Neural progenitor cell (in vitro differentiated cells): ENCODE measurements around the gene SELENOO. TPM values are rescaled to one million over a fixed set of nuclear protein-coding genes. Genes with fewer than 3 reads are reported as not detected.

ENCODE experiments used
- DNase-seq: peaks from one replicate; pipeline ENCODE4 v3.0.0-alpha.2; 2016; ENCODE audit warnings: low spot score
- H2AFZ ChIP-seq: fragments of 200-600 bp; sonication (generic); replicated peaks from 2 replicates; pipeline ENCODE4 v1.6.1; 2016; ENCODE audit warnings: antibody characterized with exemption
- H3F3A ChIP-seq: fragments of 200-600 bp; sonication (generic); 2 replicates; pipeline ENCODE4 v1.6.1; 2016; ENCODE audit warnings: antibody characterized with exemption, low read depth
- H3K27ac ChIP-seq: fragments of 200-600 bp; sonication (generic); 2 replicates; pipeline ENCODE4 v1.5.1; 2016; ENCODE audit warnings: mild to moderate bottlenecking
- H3K27me3 ChIP-seq: fragments of 200-600 bp; sonication (generic); 2 replicates; pipeline ENCODE4 v1.6.1; 2016; ENCODE audit warnings: mild to moderate bottlenecking, moderate library complexity
- H3K36me3 ChIP-seq: fragments of 200-600 bp; sonication (generic); 2 replicates; pipeline ENCODE4 v1.5.1; 2016
- H3K4me1 ChIP-seq: fragments of 200-600 bp; sonication (generic); 2 replicates; pipeline ENCODE4 v1.6.1; 2016; ENCODE audit warnings: mixed run types
- H3K4me2 ChIP-seq: fragments of 200-600 bp; sonication (generic); 2 replicates; pipeline ENCODE4 v1.6.1; 2016
- H3K4me3 ChIP-seq: fragments of 200-600 bp; sonication (generic); 2 replicates; pipeline ENCODE4 v1.5.1; 2016
- H3K79me2 ChIP-seq: fragments of 200-600 bp; sonication (generic); 2 replicates; pipeline ENCODE4 v1.6.1; 2016; ENCODE audit warnings: low read depth
- H3K9ac ChIP-seq: fragments of 200-600 bp; sonication (generic); 2 replicates; pipeline ENCODE4 v1.6.1; 2016
- H3K9me3 ChIP-seq: fragments of 200-600 bp; sonication (generic); 2 replicates; pipeline ENCODE4 v1.5.1; 2016; ENCODE audit warnings: low read depth
- H4K20me1 ChIP-seq: fragments of 200-600 bp; sonication (generic); 2 replicates; pipeline ENCODE4 v1.6.1; 2016; ENCODE audit warnings: low read depth
- H3K27ac Mint-ChIP-seq: 3 replicates; pipeline ENCODE4 v1.8.0; 2021; ENCODE audit warnings: mixed read lengths
- H3K27me3 Mint-ChIP-seq: 2 replicates; pipeline ENCODE4 v1.8.0; 2022; ENCODE audit warnings: low read depth, mild to moderate bottlenecking, inconsistent platforms, moderate library complexity, mixed read lengths; ENCODE audit not compliant: insufficient read depth
- H3K36me3 Mint-ChIP-seq: 3 replicates; pipeline ENCODE4 v1.8.0; 2021; ENCODE audit warnings: mixed read lengths
- H3K4me1 Mint-ChIP-seq: 3 replicates; pipeline ENCODE4 v1.8.0; 2021; ENCODE audit warnings: mixed read lengths
- H3K4me3 Mint-ChIP-seq: 3 replicates; pipeline ENCODE4 v1.8.0; 2021; ENCODE audit warnings: mild to moderate bottlenecking, moderate library complexity, mixed read lengths
- H3K9me3 Mint-ChIP-seq: 3 replicates; pipeline ENCODE4 v1.8.0; 2020; ENCODE audit warnings: mixed read lengths
- EZH2 ChIP-seq: fragments of 200-600 bp; sonication (generic); IDR thresholded peaks from 2 replicates; pipeline ENCODE4 v1.6.1; 2017; ENCODE audit warnings: antibody characterized with exemption, mild to moderate bottlenecking, moderate library complexity
- EZH2phosphoT487 ChIP-seq: fragments of 200-600 bp; sonication (generic); IDR thresholded peaks from 2 replicates; pipeline ENCODE4 v1.6.1; 2017; ENCODE audit warnings: antibody characterized with exemption
- total RNA-seq: library from RNA; depleted of rRNA; stranded (reverse); fragments of >200 nt; gene quantifications from 2 replicates; pipeline ENCODE4 v1.2.3, GENCODE V29; 2015; ENCODE audit warnings: low replicate concordance
- TF ChIP-seq, protein P1 (sequence below): fragments of 200-600 bp; sonication (generic); IDR thresholded peaks from 2 replicates; pipeline ENCODE4 v1.5.1; 2017; ENCODE audit warnings: antibody characterized with exemption, mild to moderate bottlenecking

SELENOO gene
- total RNA-seq, 1 donor from 2014 or later, result 7.6 TPM

DNA sequence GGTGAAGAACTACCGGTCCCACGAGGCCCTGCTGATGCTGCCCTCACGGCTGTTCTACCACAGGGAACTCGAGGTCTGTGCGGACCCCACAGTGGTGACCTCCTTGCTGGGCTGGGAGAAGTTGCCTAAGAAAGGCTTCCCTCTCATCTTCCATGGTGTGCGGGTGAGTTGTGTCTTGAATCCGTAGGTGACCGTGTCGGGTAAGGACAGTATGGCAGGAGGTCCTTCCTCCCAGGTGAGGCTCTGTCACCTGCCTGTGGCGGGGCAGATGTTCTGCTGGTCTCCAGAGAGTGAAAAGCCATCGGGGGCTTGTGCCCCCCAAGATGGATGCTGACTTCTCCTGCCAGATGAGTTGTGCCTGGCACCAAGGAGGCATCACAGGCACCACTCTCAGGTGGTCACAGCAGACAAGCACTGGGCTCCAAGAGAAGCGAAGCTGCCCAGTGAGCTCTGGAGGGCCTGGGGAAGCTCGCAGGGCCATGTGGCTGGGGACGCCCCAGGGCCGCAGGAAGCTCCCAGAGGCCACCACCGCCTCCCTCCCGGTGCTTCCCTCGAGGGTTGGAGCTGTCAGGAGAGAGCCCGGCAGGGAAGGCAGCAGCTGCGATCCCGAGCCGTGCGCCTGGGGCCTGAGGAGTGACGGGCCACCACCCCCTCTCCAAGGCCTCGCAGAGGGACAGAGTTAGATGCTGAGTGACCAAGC lies 47.6 kb upstream of the SELENOO start:
- Mint-ChIP-seq H3K9me3 (no peaks in the 10 kb centered on the region), H3K4me1 (peaks cover 4% of the 10 kb centered on the region), H3K36me3 (no peaks in the 10 kb centered on the region), H3K27me3 (peaks cover 8% of the 10 kb centered on the region), H3K27ac (no peak overlapping the region), H3K4me3 (no peak overlapping the region)
- no peaks in the 10 kb centered on the region for H4K20me1 ChIP-seq
- no peaks in the 10 kb centered on the region for H3K9me3 ChIP-seq
- H3K27ac ChIP-seq, result no peak overlapping the region
- H3K27me3 ChIP-seq, result peaks cover 10% of the 10 kb centered on the region
- no peak overlapping the region for H3K9ac ChIP-seq
- H3K36me3 ChIP-seq, result no peaks in the 10 kb centered on the region
- no peaks in the 10 kb centered on the region for H3K4me1 ChIP-seq
- no peak overlapping the region for H3K4me3 ChIP-seq
- no peak overlapping the region for H2AFZ ChIP-seq
- no peak overlapping the region for H3K4me2 ChIP-seq
- no peak for TF ChIP-seq EZH2phosphoT487
- TF ChIP-seq EZH2, result no peak
- TF ChIP-seq, protein P1, sequence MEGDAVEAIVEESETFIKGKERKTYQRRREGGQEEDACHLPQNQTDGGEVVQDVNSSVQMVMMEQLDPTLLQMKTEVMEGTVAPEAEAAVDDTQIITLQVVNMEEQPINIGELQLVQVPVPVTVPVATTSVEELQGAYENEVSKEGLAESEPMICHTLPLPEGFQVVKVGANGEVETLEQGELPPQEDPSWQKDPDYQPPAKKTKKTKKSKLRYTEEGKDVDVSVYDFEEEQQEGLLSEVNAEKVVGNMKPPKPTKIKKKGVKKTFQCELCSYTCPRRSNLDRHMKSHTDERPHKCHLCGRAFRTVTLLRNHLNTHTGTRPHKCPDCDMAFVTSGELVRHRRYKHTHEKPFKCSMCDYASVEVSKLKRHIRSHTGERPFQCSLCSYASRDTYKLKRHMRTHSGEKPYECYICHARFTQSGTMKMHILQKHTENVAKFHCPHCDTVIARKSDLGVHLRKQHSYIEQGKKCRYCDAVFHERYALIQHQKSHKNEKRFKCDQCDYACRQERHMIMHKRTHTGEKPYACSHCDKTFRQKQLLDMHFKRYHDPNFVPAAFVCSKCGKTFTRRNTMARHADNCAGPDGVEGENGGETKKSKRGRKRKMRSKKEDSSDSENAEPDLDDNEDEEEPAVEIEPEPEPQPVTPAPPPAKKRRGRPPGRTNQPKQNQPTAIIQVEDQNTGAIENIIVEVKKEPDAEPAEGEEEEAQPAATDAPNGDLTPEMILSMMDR, result no peak
- no peaks in the 10 kb centered on the region for H3F3A ChIP-seq
- no peak for DNase-seq
- no peaks in the 10 kb centered on the region for H3K79me2 ChIP-seq

DNA sequence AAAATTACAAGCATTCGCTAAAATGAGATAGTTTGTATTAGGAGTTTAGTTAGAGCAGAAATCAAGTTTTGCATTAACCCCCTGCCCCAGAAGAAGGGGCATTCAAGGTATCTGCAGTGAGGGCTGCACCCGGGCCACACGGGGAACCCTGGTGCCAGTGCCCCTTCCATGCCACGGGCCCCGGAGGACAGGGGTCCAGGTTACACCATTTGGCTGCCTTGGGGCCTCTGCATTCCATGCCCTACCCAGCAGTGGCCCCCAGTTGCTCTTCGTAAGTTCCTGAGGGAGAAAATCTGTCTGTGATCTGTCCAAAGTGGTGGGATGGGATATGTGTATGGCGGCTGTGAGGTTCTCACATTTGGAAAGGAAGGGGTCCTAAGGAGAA lies 47.1 kb upstream of the SELENOO start:
- Histone ChIP-seq H3K27me3 (peaks cover 10% of the 10 kb centered on the region), H4K20me1 (no peaks in the 10 kb centered on the region), H3K4me2 (no peak overlapping the region), H3F3A (no peaks in the 10 kb centered on the region), H3K36me3 (no peaks in the 10 kb centered on the region), H3K9ac (no peak overlapping the region), H3K9me3 (no peaks in the 10 kb centered on the region), H2AFZ (no peak overlapping the region), H3K4me1 (no peaks in the 10 kb centered on the region), H3K4me3 (no peak overlapping the region), H3K79me2 (no peaks in the 10 kb centered on the region), H3K27ac (no peak overlapping the region)
- Mint-ChIP-seq H3K27me3 (peaks cover 8% of the 10 kb centered on the region), H3K9me3 (no peaks in the 10 kb centered on the region), H3K4me3 (no peak overlapping the region), H3K27ac (no peak overlapping the region), H3K4me1 (peaks cover 4% of the 10 kb centered on the region), H3K36me3 (no peaks in the 10 kb centered on the region)
- DNase-seq, result no peak
- TF ChIP-seq EZH2phosphoT487, result no peak
- TF ChIP-seq, protein P1, result no peak
- no peak for TF ChIP-seq EZH2

DNA sequence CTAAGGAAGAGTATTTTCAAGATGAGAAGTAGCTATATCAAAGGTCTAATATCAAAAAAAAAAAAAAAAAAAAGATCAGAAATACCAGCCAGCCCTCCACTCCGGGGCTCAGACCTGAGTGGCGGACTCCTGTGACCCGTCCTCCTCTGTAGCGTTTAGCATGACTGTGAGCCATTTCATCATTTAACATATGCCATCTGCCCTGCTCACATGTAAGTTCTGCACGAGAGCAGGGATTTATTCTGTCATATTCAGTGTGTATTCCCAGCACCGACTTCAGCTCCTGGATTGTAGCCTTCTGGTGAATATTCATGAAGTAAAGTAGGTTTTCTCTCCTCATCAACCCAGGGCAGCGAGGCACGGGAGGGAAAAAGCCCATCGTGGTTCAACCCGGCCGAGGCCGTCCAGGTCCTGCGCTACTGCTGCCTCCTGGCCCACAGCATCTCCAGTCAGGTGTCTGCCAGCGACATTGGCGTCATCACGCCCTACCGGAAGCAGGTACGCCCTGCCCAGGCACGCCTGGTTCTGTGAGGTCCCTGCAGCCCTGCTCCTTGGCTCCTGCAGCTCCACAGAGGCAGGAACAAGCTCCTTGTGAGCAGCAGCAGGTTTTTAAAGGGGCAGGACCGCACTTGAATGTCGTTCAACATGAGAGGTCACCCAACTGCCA lies 43.0 kb upstream of the SELENOO start:
- no peak for DNase-seq
- Mint-ChIP-seq H3K27me3 (peaks cover 5% of the 10 kb centered on the region), H3K4me3 (no peak overlapping the region), H3K36me3 (no peaks in the 10 kb centered on the region), H3K27ac (no peak overlapping the region), H3K9me3 (no peaks in the 10 kb centered on the region), H3K4me1 (no peaks in the 10 kb centered on the region)
- no peaks in the 10 kb centered on the region for H3K9me3 ChIP-seq
- H3K36me3 ChIP-seq, result no peaks in the 10 kb centered on the region
- H3K27ac ChIP-seq, result no peak overlapping the region
- H3K4me3 ChIP-seq, result no peak overlapping the region
- H2AFZ ChIP-seq, result no peak overlapping the region
- no peak for TF ChIP-seq EZH2
- H3K9ac ChIP-seq, result no peak overlapping the region
- H3K27me3 ChIP-seq, result no peaks in the 10 kb centered on the region
- no peaks in the 10 kb centered on the region for H3K79me2 ChIP-seq
- H3K4me2 ChIP-seq, result no peak overlapping the region
- no peaks in the 10 kb centered on the region for H4K20me1 ChIP-seq
- H3K4me1 ChIP-seq, result no peaks in the 10 kb centered on the region
- no peaks in the 10 kb centered on the region for H3F3A ChIP-seq

DNA sequence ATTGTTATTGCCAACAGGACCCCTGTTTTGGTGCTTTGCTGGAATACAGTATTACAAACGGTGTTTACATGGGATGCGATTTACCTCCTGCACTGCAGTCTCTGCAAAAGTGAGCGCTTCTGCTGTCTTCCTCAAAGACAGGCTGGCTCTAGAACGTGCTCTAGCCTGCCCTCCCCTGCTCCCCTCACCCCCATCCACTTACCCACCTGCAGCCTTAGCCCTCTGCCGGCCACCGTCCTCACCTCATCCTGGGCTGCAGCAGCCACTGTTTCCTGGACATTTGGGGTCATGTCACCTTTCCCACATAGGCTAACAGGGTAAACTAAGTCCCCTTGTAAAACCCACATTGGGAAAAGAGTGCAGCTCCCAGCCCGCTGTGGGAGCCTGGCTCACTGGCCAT lies 39.9 kb upstream of the SELENOO start:
- Histone ChIP-seq H3K4me1 (no peaks in the 10 kb centered on the region), H3K27ac (no peak overlapping the region), H3K9me3 (no peaks in the 10 kb centered on the region), H4K20me1 (no peaks in the 10 kb centered on the region), H3K36me3 (no peaks in the 10 kb centered on the region), H2AFZ (no peak overlapping the region), H3F3A (no peaks in the 10 kb centered on the region), H3K79me2 (no peaks in the 10 kb centered on the region), H3K9ac (no peak overlapping the region), H3K4me2 (no peak overlapping the region), H3K4me3 (no peak overlapping the region), H3K27me3 (no peaks in the 10 kb centered on the region)
- Mint-ChIP-seq H3K4me1 (no peaks in the 10 kb centered on the region), H3K36me3 (no peaks in the 10 kb centered on the region), H3K27ac (peak overlapping the region; percentile 33), H3K9me3 (no peaks in the 10 kb centered on the region), H3K4me3 (no peak overlapping the region), H3K27me3 (peaks cover 11% of the 10 kb centered on the region)
- TF ChIP-seq EZH2, result no peak
- TF ChIP-seq, protein P1, result no peak
- TF ChIP-seq EZH2phosphoT487, result no peak
- DNase-seq, result no peak
